ENCODE measurements around the gene FOCAD. TPM values are rescaled to one million over a fixed set of nuclear protein-coding genes. Genes with fewer than 3 reads are reported as not detected.

FOCAD gene
- total and polyA plus RNA-seq, 10 of the 15 experiments (the other 5 are each of a cell fraction or from before 2014, with no cell fraction given), result 13.7 to 93.0 (median 41.8) TPM

DNA sequence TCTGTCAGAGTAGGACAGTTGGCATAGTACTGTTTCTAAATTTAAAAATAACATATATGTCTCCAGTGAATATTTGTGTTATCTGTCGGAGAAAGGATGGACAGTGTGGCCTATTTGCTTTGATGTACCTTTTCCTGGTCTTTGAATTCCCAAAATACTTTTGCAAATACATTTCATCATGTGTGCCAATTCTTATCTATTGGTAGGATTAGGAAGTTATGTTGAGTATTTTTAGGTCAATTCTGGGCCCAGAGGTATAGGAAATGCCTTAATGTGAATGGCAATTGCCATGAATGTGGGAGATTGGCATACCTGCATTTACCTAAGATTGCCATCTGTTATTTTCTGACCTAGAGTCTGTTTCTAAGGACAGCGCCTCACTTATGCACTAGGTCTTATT is 5.8 kb downstream of the FOCAD start:
- DNase-seq (ENCODE audit: low read depth, low spot score), result no peak
- ChIA-PET SMC1A (ENCODE audit: uncharacterized antibody, unreplicated experiment) (interaction anchor here (0.6 to 2.7 kb wide), 9 partner anchors 10 to 182 kb away, joined by 3 to 10 read pairs (median 4); no protein-coding TSS in a partner anchor), CTCF (interaction anchor here (0.6 to 2.4 kb wide), 5 partner anchors 10 to 251 kb away, joined by 3 to 8 read pairs (median 4); no protein-coding TSS in a partner anchor), POLR2A (interaction anchor here (0.6 to 1.2 kb wide), 3 partner anchors 10 to 35 kb away, joined by 3 read pairs; no protein-coding TSS in a partner anchor), RAD21 (ENCODE audit: unreplicated experiment) (no interaction called here)
- in situ Hi-C loops (cut with MboI) (no loop called here), intact Hi-C loops (cut with micrococcal nuclease; ENCODE audit: unreplicated experiment) (no loop called here)
- no peaks in the 10 kb centered on the region; a peak in 1 of 4 replicates for H3K36me3 ChIP-seq (ENCODE audit: control insufficient read depth in 2 of 2, insufficient read depth in 2 of 2, low read length in 1 of 2)
- no peak for FAIRE-seq
- no peak for ATAC-seq
- H3K9ac ChIP-seq (ENCODE audit: control insufficient read depth, insufficient read depth, low read length), result no peak overlapping the region
- no peaks in the 10 kb centered on the region for H4K20me1 ChIP-seq (ENCODE audit: control insufficient read depth, insufficient read depth)
- TF ChIP-seq E4F1 (IDR thresholded peaks at IDR 0.05; ENCODE audit: borderline replicate concordance, partially characterized antibody) (no peak), KAT2A (conservative IDR thresholded peaks at IDR 0.05; ENCODE audit: control insufficient read depth, low read depth, low read length) (no peak), NR2C1 (IDR thresholded peaks at IDR 0.05) (no peak), NFYB (IDR thresholded peaks at IDR 0.05; ENCODE audit: insufficient read depth, low read depth, low read length) (no peak), SMAD5 (IDR thresholded peaks at IDR 0.05; ENCODE audit: low read depth) (no peak), IRF4 (IDR thresholded peaks at IDR 0.05; ENCODE audit: low read depth, low read length) (no peak), MYB (IDR thresholded peaks at IDR 0.05; ENCODE audit: borderline replicate concordance, low read depth, low read length) (no peak), ZNF24 (IDR thresholded peaks at IDR 0.05) (no peak), TCF3 (IDR thresholded peaks at IDR 0.05; ENCODE audit: borderline replicate concordance, insufficient read depth, low read depth, low read length) (no peak), IKZF1 (conservative IDR thresholded peaks at IDR 0.05) (no peak), BMI1 (IDR thresholded peaks at IDR 0.05; ENCODE audit: borderline replicate concordance) (no peak), SREBF1 (IDR thresholded peaks at IDR 0.05; ENCODE audit: low read length) (no peak)
- TF ChIP-seq, protein P1, sequence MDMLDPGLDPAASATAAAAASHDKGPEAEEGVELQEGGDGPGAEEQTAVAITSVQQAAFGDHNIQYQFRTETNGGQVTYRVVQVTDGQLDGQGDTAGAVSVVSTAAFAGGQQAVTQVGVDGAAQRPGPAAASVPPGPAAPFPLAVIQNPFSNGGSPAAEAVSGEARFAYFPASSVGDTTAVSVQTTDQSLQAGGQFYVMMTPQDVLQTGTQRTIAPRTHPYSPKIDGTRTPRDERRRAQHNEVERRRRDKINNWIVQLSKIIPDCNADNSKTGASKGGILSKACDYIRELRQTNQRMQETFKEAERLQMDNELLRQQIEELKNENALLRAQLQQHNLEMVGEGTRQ (IDR thresholded peaks at IDR 0.05; ENCODE audit: borderline replicate concordance, low read depth, low read length), result no peak
- TF ChIP-seq, protein P2, sequence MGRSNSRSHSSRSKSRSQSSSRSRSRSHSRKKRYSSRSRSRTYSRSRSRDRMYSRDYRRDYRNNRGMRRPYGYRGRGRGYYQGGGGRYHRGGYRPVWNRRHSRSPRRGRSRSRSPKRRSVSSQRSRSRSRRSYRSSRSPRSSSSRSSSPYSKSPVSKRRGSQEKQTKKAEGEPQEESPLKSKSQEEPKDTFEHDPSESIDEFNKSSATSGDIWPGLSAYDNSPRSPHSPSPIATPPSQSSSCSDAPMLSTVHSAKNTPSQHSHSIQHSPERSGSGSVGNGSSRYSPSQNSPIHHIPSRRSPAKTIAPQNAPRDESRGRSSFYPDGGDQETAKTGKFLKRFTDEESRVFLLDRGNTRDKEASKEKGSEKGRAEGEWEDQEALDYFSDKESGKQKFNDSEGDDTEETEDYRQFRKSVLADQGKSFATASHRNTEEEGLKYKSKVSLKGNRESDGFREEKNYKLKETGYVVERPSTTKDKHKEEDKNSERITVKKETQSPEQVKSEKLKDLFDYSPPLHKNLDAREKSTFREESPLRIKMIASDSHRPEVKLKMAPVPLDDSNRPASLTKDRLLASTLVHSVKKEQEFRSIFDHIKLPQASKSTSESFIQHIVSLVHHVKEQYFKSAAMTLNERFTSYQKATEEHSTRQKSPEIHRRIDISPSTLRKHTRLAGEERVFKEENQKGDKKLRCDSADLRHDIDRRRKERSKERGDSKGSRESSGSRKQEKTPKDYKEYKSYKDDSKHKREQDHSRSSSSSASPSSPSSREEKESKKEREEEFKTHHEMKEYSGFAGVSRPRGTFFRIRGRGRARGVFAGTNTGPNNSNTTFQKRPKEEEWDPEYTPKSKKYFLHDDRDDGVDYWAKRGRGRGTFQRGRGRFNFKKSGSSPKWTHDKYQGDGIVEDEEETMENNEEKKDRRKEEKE (IDR thresholded peaks at IDR 0.05), result no peak
- H3K4me2 ChIP-seq (ENCODE audit: control insufficient read depth, insufficient read depth), result no peak overlapping the region
- H3K27ac ChIP-seq (ENCODE audit: control insufficient read depth, insufficient read depth), result no peak overlapping the region
- H3K27me3 ChIP-seq (replicated peaks in 1 of 2; ENCODE audit: control insufficient read depth in 2 of 2, insufficient read depth in 2 of 2, low read length in 1 of 2), result no peaks in the 10 kb centered on the region
- 93% methylated on average over 2 of the region's 2 CpGs for WGBS (ENCODE audit: insufficient coverage, insufficient replicate concordance, low lambda C conversion rate, missing lambda C conversion rate)
- peaks cover 57% of the 10 kb centered on the region for H3K79me2 ChIP-seq (ENCODE audit: control insufficient read depth, insufficient read depth, low read length)
- H3K9me3 ChIP-seq (replicated peaks; ENCODE audit: control insufficient read depth, insufficient read depth, low read length), result no peaks in the 10 kb centered on the region
- H3K4me1 ChIP-seq (ENCODE audit: control insufficient read depth, insufficient read depth, low read length), result peaks cover 5% of the 10 kb centered on the region; the same call in 1 of the 2 replicates
- no peak overlapping the region for H3K4me3 ChIP-seq
- no peak overlapping the region for H2AFZ ChIP-seq (ENCODE audit: control insufficient read depth, low read depth, low read length)
- BruUV-seq (replicated peaks), result no TSS peak
